ENCODE results near the gene GRID1. TPM values are rescaled to one million over a fixed set of nuclear protein-coding genes. Genes with fewer than 3 reads are reported as not detected.

GRID1 gene
- total RNA-seq, 4 donors from 2014 or later = 0.03 to 2.7 (median 0.49) TPM

DNA sequence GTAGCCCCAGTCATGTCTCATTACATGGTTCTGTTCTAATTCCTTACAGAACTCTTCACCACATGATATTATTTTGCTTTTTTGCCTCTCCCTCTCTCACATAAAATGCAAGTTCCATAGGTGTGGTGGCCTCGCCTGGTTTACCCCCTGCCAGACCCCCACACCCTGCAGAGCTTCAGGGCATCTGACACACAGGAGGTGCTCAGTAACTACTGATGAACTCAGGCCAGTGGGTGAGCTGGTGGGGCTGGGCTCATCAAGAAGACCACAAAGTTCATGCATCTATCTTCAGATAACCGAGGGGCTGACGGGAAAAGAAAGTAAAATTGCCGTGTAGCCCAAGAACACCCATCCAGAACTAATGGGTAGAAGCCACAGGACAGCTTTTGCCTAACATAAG, 253.1 kb downstream of the GRID1 start:
- no peak for DNase-seq
- Histone ChIP-seq H3K36me3 (no peaks in the 10 kb centered on the region), H3K4me3 (no peak overlapping the region), H3K27ac (no peak overlapping the region), H3K4me1 (no peaks in the 10 kb centered on the region), H3K27me3 (no peaks in the 10 kb centered on the region), H3K9me3 (no peaks in the 10 kb centered on the region)
- intact Hi-C loops (cut with DNase I) = no loop called here
- TF ChIP-seq CTCF (IDR thresholded peaks at IDR 0.05) (no peak), POLR2A (IDR thresholded peaks at IDR 0.05) (no peak)
- 72 to 80% methylated on average over 4 of the region's 4 CpGs for WGBS, 2 donors

DNA sequence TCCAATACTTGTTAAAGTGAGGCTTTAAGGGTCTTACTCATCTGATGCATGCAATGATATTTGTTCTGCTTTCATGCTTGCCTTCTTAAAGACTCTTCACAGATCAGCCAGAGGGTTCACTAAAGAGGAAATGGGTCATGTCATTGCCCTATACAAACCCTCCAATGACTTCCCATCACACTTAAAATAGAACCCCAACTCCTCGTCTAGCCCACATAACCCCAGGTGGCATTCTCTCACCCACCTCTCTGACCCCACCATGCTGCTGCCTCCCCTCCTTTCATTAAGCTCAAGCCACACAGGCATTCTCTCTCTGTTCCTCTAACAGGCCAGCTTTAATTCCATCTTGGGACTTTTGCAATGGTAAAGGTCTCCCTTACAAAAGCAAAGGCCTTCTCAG, 253.6 kb downstream of the GRID1 start:
- WGBS, 2 donors = 44 to 68% methylated on average over 1 of the region's 1 CpG
- Histone ChIP-seq H3K9me3 (no peaks in the 10 kb centered on the region), H3K36me3 (no peaks in the 10 kb centered on the region), H3K4me3 (no peak overlapping the region), H3K27ac (no peak overlapping the region), H3K27me3 (no peaks in the 10 kb centered on the region), H3K4me1 (no peaks in the 10 kb centered on the region)
- TF ChIP-seq POLR2A (IDR thresholded peaks at IDR 0.05) (no peak), CTCF (IDR thresholded peaks at IDR 0.05) (no peak)
- intact Hi-C loops (cut with DNase I) = no loop called here
- no peak for DNase-seq

DNA sequence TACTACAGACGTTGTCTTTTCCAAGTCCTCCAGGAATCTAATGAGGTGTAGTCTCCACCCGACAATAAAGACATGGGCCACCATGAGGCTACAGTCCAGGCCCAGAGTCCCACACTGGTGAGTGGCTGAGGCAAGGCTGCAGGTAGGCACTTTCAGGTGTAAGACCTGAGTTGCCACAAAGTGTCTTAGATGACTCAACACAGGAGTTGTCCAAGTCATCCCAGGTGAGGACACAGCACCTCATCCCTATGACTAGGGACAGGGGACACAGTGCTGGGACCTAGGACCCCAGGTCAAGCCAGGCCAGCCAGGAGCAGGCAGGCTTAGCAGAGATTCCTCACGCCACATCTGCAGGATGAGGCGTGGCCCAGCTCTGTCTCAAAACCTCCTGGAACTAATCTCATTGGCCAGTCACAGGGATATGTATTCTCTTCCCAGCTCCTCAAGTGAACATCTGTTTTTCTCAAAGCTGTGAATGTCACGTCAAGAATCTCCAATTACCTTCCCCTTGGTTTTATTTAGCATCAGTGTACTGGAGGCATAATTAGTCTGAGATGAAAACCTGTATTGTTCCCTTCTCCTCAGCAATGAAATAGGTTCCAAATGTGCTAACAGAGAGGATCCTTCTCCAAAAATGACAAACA, 254.6 kb downstream of the GRID1 start:
- intact Hi-C loops (cut with DNase I) = no loop called here
- no peak for DNase-seq
- no peaks in the 10 kb centered on the region for H3K27me3 ChIP-seq
- no peaks in the 10 kb centered on the region for H3K9me3 ChIP-seq
- no peak overlapping the region for H3K4me3 ChIP-seq
- H3K36me3 ChIP-seq = no peaks in the 10 kb centered on the region
- no peak overlapping the region for H3K27ac ChIP-seq
- WGBS, 2 donors = 59 to 78% methylated on average over 5 of the region's 5 CpGs
- no peaks in the 10 kb centered on the region for H3K4me1 ChIP-seq
- no peak for TF ChIP-seq CTCF (IDR thresholded peaks at IDR 0.05)
- TF ChIP-seq POLR2A (IDR thresholded peaks at IDR 0.05) = no peak

- H3K4me3 ChIP-seq = no peak overlapping the region
- no peak for DNase-seq
- no peaks in the 10 kb centered on the region for H3K4me1 ChIP-seq
- H3K27ac ChIP-seq = no peak overlapping the region
- intact Hi-C loops (cut with DNase I) = no loop called here
- no peaks in the 10 kb centered on the region for H3K9me3 ChIP-seq
- TF ChIP-seq POLR2A (IDR thresholded peaks at IDR 0.05) (no peak), CTCF (IDR thresholded peaks at IDR 0.05) (no peak)
- no peaks in the 10 kb centered on the region for H3K36me3 ChIP-seq
- H3K27me3 ChIP-seq = no peaks in the 10 kb centered on the region
- WGBS, 2 donors = 17 to 78% methylated on average over 1 to 6 of the region's 6 CpGs
Measured at GRCh38 chr10:86110156-86110786, 256.3 kb downstream of the GRID1 start.

DNA sequence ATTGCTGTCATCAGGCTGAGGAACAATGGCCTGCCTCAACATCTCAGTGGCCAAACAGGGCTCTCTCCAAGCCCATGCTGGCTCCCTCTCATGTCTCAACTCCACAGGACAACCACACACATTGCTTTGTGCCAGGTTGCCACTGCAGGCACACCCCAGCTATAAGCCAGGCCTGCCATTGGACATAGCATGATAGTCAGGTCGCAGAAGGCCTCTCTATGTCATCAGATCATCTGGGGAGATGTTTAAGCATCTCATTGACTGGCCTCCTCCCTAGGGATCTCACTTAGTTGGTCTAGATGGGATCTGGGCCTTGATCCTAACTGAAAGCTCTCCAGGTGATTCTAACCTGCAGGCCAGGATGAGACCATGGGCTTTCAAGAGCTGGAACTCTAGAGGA, 257.2 kb downstream of the GRID1 start:
- intact Hi-C loops (cut with DNase I) = no loop called here
- Histone ChIP-seq H3K27ac (no peak overlapping the region), H3K36me3 (no peaks in the 10 kb centered on the region), H3K4me1 (no peaks in the 10 kb centered on the region), H3K4me3 (no peak overlapping the region), H3K27me3 (no peaks in the 10 kb centered on the region), H3K9me3 (no peaks in the 10 kb centered on the region)
- no peak for DNase-seq
- TF ChIP-seq CTCF (IDR thresholded peaks at IDR 0.05) = no peak
- 71% methylated on average over 1 of the region's 1 CpG; no CpG with 5 or more reads in 1 of the 2 donors for WGBS, 2 donors

All from esophagus squamous epithelium (tissue), 5 donors.